Airway epithelial cell (primary cell): ENCODE data around the gene YDJC. TPM values are rescaled to one million over a fixed set of nuclear protein-coding genes. Genes with fewer than 3 reads are reported as not detected.

Experiments used
- total RNA-seq: library from RNA; depleted of rRNA; stranded (reverse); fragments of >200 nt; gene quantifications from 2 replicates; pipeline ENCODE4 v1.2.3, GENCODE V29; 2015

YDJC gene
- 107 and 121 TPM in 2 replicates for total RNA-seq

DNA sequence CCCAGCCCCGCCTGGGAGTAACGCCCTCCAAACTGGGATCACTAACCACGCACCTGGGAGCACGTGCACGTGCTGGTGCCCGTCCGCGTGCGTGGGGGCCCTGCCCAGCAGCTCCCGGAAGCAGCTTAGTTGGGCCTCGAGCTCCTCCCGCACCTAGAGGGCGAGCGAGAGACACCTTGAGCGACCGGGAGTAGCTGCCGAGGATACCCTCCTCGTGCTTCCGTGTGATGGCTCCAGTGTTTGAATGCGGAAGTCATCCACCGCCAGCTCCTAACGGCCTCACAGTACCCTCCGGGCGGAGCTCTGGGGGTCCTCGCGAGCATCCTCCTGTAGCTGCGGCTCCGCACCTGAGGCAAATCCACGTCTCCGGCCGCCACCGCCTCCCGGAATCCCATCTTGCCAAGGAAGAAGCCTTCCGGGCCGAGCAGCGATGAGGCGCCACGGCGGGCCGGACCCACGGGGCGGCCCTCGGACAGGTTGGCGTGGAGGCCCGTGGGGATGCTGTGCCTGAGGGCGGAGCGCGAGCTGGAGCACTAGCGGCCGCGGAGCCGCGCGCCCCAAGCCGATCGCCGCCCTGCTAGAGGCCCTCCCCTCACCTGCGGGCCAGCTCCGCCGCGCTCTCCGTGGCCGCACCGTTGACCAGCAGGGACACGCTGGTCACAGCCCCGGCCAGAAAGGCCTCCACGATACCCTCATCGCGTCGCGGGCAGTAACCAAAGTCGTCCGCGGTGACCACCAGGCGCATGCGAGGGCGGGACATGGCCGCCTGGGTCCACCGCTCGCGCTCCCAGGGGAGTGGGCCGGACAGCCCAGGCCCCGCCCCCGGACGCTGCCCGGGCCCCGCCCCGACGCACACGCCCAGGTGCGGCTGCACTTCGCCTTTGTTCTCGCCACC is at the start of gene YDJC:
Gene YDJC (minus strand): TSS at position 768 of the 895 bp plus-strand sequence. CDS start 8 bp downstream, at position 760.

GRCh38 chr22:21641789-21642583 is 12.2 kb upstream of the YDJC start, which contains the start of gene SDF2L1:
SDF2L1 (plus strand) TSS chr22:21642302; CDS start chr22:21642337, 35 bp downstream.

DNA sequence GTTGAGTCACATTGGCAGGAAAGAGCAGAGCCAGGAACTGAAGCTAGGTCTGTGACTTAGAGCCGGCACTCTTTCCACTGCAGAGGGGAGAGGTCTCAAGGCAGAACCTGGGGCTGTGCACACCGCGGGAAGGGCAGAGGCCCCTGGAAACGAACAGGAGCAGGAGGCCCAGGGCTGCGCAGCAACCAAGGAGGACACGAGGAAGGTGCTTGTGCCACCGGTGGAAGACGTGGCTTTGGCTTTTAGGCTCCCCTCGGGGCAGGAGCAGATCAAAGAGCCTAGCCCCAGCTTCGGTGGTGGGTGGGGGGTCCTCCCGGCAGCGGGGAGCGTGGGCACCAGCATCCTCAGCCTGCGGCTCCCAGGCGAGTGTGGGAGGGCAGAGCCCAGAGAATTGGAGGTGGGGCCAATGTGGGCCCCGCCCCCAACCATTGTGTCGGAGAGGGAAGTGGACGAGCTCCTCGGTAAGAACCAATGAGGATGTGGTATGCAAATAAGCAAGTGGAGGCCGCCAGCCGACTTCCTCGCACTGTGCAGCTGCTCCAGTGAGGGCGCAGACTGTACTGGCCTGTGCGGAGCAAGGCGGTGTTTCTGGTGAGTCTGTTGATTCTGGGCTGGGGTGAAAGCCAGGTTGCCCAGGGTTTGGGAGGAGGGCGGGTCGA is 2.5 kb upstream of the YDJC start, which contains the start of gene CCDC116:
Gene CCDC116 (plus strand): TSS at position 524 of the 659 bp plus-strand sequence. CDS start 422 bp downstream, outside the sequence.

Other genes starting within 250 kb of the YDJC start
- 0.14 TPM in 2 replicates for gene RIMBP3B, start 246.3 kb downstream of the YDJC start, total RNA-seq
- 3.3 and 4.4 TPM in 2 replicates for gene HIC2, start 212.7 kb downstream of the YDJC start, total RNA-seq
- 1.5 and 3.8 TPM in 2 replicates for gene TMEM191C, start 162.6 kb downstream of the YDJC start, total RNA-seq
- 0.14 TPM in 1 of 2 replicates, not detected in the other for gene RIMBP3C, start 78.6 kb downstream of the YDJC start, total RNA-seq
- 68.7 and 82.6 TPM in 2 replicates for gene UBE2L3, start 62.3 kb downstream of the YDJC start, total RNA-seq
- gene CCDC116, start 2.7 kb upstream of the YDJC start, total RNA-seq, result not detected in 2 replicates
- 77.9 and 95.8 TPM in 2 replicates for gene SDF2L1, start 12.3 kb upstream of the YDJC start, total RNA-seq
- gene PPIL2, start 36.0 kb upstream of the YDJC start, total RNA-seq, result 20.8 and 30.8 TPM in 2 replicates
- gene YPEL1, start 105.8 kb upstream of the YDJC start, total RNA-seq, result 0.07 TPM in 1 of 2 replicates, not detected in the other
- gene MAPK1, start 237.6 kb upstream of the YDJC start, total RNA-seq, result 25.4 and 31.9 TPM in 2 replicates